ENCODE data around the gene STAT4.

STAT4 gene

GRCh38 chr2:191189112-191189635 is 38.4 kb upstream of the STAT4 start:
- no peak overlapping the region for H3K4me3 ChIP-seq (ENCODE audit: low read depth, low read length)

DNA sequence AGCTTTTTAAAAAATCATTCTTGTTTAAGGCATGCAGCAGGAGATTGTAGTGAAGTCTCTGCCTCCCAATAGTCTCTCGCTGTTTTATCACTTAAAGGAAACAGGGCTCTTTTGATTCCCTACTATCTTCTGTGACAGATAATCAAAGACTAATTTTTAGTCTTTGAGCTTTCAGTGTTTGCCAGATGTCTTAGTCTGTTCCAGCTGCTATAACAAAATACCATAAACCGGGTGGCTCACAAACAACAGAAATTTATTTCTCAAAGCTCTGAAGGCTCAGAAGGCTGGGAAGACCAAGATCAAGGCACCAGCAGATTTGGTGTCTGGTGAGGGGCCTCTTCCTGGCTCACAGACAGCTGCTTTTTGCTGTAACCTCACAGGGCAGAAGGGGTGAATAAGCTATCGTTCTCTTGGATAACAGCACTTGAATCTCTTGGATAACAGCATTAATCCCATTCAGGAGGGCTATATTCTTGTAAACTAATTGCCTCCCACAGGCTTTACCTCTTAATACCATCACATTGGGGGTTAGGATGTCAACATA is 37.8 kb upstream of the STAT4 start:
- TF ChIP-seq CTCF (IDR thresholded peaks at IDR 0.05; ENCODE audit: low read depth, low read length): no peak
- no peak overlapping the region for H3K4me3 ChIP-seq (ENCODE audit: low read depth, low read length)

More at GRCh38 chr2:191189112-191189635, 38.4 kb upstream of the STAT4 start:
- TF ChIP-seq CTCF (IDR thresholded peaks at IDR 0.05; ENCODE audit: low read depth, low read length): no peak

DNA sequence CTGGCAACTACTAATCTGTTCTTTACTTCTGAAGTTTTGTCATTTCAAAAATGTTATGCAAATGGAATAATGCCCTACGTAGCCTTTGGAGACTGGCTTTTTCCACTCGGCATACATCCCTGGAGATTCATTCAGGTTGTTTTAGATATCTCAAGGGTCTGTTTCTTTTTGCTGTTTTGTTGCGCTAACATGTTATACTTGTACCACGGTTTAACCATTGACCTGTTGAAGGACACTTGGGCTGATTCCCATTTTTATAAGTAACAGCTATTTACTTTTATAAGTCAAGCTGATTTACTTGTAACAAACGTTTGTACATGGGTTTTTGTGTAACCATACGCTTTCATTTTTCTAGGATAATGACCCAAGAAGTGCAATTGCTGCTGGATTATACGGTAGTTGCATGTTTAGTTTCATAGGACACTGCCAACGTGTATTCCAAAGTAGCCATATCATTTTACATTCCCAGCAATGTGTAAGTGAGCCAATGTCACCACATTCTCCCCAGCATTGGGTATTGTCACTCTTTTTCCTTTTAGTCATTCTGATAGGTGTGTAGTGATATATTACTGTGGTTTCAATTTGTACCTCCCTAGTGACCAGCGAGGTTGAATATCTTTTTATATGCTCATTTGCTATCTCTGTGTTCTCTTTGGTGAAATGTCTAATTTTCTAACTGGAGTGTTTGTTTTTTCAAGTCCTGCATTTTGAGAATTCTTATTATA is 36.5 kb upstream of the STAT4 start:
- no peak overlapping the region for H3K4me3 ChIP-seq (ENCODE audit: low read depth, low read length)
- TF ChIP-seq CTCF (IDR thresholded peaks at IDR 0.05; ENCODE audit: low read depth, low read length): no peak

DNA sequence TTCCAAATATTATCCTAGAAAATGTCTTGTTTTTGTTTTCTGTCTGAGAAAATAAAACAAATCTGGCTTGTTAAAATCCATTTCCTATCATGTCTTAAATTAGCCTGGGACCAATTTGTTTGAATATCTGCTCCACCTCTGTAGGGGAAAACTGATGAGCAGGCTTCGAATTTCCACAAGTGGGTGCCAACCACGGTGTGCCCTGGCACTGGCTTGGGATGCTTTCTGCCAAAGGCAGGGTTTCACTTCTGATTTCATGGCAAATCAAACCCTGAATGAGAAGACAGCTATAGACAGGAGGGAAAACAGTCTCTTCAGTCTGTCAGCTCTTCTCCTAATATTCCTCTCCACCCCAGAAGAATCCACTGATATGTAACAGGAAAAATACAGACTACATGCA is 33.7 kb upstream of the STAT4 start:
- no peak for TF ChIP-seq CTCF (IDR thresholded peaks at IDR 0.05; ENCODE audit: low read depth, low read length)

GRCh38 chr2:191183516-191183915 is 32.7 kb upstream of the STAT4 start:
- no peak overlapping the region for H3K4me3 ChIP-seq (ENCODE audit: low read depth, low read length)

More for the DNA sequence above, 33.7 kb upstream of the STAT4 start:
- no peak overlapping the region for H3K4me3 ChIP-seq (ENCODE audit: low read depth, low read length)

GRCh38 chr2:191183081-191183480 is 32.3 kb upstream of the STAT4 start:
- H3K4me3 ChIP-seq (ENCODE audit: low read depth, low read length): no peak overlapping the region
- TF ChIP-seq CTCF (IDR thresholded peaks at IDR 0.05; ENCODE audit: low read depth, low read length): no peak

More at GRCh38 chr2:191183516-191183915, 32.7 kb upstream of the STAT4 start:
- no peak for TF ChIP-seq CTCF (IDR thresholded peaks at IDR 0.05; ENCODE audit: low read depth, low read length)

DNA sequence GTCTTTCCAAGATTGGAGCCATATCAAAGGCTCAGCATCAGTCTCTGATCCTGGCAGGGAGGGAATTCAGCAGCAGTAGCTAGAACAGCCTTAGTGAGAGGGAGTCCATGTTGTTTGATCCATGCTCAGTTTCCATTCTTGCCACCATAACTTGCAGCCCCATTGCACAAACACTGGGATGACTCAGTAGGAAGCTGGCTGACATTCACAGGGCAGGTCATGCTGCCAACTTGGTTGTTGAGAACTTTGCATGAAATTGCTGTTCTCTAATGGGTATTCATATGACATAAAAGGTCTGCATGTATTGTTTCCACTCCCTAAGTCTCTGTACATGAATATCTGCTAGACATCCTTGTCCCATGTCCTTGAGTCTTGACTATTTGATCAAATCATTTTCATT is 29.9 kb upstream of the STAT4 start:
- TF ChIP-seq CTCF (IDR thresholded peaks at IDR 0.05; ENCODE audit: low read depth, low read length): no peak
- H3K4me3 ChIP-seq (ENCODE audit: low read depth, low read length): no peak overlapping the region

Measured in WI38 (cell line).